Measurements from ENCODE around the gene PRIM1.

GRCh38 chr12:56773113-56773512, 21.0 kb upstream of the PRIM1 start:
- TF ChIP-seq, protein P1, sequence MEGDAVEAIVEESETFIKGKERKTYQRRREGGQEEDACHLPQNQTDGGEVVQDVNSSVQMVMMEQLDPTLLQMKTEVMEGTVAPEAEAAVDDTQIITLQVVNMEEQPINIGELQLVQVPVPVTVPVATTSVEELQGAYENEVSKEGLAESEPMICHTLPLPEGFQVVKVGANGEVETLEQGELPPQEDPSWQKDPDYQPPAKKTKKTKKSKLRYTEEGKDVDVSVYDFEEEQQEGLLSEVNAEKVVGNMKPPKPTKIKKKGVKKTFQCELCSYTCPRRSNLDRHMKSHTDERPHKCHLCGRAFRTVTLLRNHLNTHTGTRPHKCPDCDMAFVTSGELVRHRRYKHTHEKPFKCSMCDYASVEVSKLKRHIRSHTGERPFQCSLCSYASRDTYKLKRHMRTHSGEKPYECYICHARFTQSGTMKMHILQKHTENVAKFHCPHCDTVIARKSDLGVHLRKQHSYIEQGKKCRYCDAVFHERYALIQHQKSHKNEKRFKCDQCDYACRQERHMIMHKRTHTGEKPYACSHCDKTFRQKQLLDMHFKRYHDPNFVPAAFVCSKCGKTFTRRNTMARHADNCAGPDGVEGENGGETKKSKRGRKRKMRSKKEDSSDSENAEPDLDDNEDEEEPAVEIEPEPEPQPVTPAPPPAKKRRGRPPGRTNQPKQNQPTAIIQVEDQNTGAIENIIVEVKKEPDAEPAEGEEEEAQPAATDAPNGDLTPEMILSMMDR (IDR thresholded peaks at IDR 0.05), result no peak
- TF ChIP-seq EP300 (IDR thresholded peaks at IDR 0.05), result no peak

Measured in upper lobe of left lung (tissue), 4 donors.